Tibial nerve (tissue), 4 donors: ENCODE results near the gene BCL6. TPM values are rescaled to one million over a fixed set of nuclear protein-coding genes. Genes with fewer than 3 reads are reported as not detected.
A peak's percentile ranks its signal among the peaks of the same experiment; 100 is the strongest.

Experiments used
- DNase-seq, 2 donors: peaks; one replicate each; pipeline ENCODE4 v3.0.0-alpha.2; 2019; ENCODE audit warnings: low spot score in 2 of 2
- H3K27ac ChIP-seq, 4 donors: fragments of 200-600 bp; sonication (generic) in 3 of 4; one replicate each; pipeline ENCODE4 v1.5.1; 2017 to 2019; ENCODE audit warnings: mild to moderate bottlenecking in 1 of 4
- H3K27me3 ChIP-seq, 2 donors: fragments of 200-600 bp; sonication (generic) in 1 of 2; one replicate each; pipeline versions ENCODE4 v1.5.1 to v1.6.0; 2017 to 2019
- H3K36me3 ChIP-seq, 3 donors: fragments of 200-600 bp; sonication (generic); one replicate each; pipeline ENCODE4 v1.5.1; 2018 to 2019
- H3K4me1 ChIP-seq, 4 donors: fragments of 200-600 bp; sonication (generic) in 3 of 4; one replicate each; pipeline ENCODE4 v1.5.1; 2017 to 2019
- H3K4me3 ChIP-seq, 4 donors: fragments of 200-600 bp; sonication (generic) in 3 of 4; one replicate each; pipeline ENCODE4 v1.5.1; 2017 to 2019; ENCODE audit warnings: mild to moderate bottlenecking in 1 of 4, moderate library complexity in 1 of 4
- H3K9me3 ChIP-seq, 4 donors: fragments of 200-600 bp; sonication (generic) in 3 of 4; one replicate each; pipeline ENCODE4 v1.5.1; 2017 to 2019
- CTCF ChIP-seq, 5 experiments: fragments of 200-600 bp in 3 of 5; fragments of 450-650 bp in 2 of 5; sonication (generic) in 3 of 5; IDR thresholded peaks; one replicate each; pipeline ENCODE4 v1.5.1; 2016 to 2019; ENCODE audit warnings: antibody characterized with exemption in 5 of 5, mild to moderate bottlenecking in 3 of 5, moderate library complexity in 2 of 5
- EP300 ChIP-seq, 2 donors: sonication (generic); formaldehyde crosslinking; IDR thresholded peaks; one replicate each; pipeline ENCODE4 v1.6.1; 2017; ENCODE audit warnings: antibody characterized with exemption in 2 of 2, mild to moderate bottlenecking in 1 of 2
- POLR2A ChIP-seq, 2 donors: fragments of 450-650 bp; IDR thresholded peaks; one replicate each; pipeline ENCODE4 v1.6.1; 2017; ENCODE audit warnings: antibody characterized with exemption in 2 of 2, mild to moderate bottlenecking in 2 of 2, moderate library complexity in 2 of 2
- WGBS, 2 donors: methylation state at CpG; one replicate each; pipeline ENCODE4 v1.1.5; 2018; 5-methylcytosine and 5-hydroxymethylcytosine counted together
- total RNA-seq, 4 donors: library from RNA; depleted of rRNA; stranded (reverse); fragments of >200 nt; gene quantifications; one replicate each; pipeline ENCODE4 v1.1.0, GENCODE V29; 2016

The BCL6 gene
- total RNA-seq, 4 donors from 2014 or later, result 272 to 500 (median 305) TPM

DNA sequence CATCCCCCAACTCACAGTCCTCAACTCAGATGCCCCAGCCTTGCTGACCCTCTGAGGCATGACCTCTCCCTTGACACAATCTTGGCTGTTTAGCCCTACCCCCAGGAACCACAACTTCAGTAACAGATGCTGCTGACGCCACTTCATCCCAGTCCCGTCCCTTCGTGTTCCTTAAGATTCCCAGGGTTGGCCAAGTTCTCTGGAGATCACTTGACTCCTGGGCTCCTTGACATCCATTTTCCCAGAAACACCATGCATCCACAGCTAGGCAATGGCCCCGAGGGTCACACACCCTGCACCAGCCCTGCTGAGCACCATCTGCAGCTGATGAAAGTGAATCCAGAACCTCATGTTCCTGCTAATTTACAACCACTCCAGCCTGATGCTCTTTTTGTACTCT is 49.8 kb downstream of the BCL6 start:
- 67 to 72% methylated on average over 4 of the region's 4 CpGs for WGBS, 2 donors
- no peak overlapping the region for H3K4me3 ChIP-seq

DNA sequence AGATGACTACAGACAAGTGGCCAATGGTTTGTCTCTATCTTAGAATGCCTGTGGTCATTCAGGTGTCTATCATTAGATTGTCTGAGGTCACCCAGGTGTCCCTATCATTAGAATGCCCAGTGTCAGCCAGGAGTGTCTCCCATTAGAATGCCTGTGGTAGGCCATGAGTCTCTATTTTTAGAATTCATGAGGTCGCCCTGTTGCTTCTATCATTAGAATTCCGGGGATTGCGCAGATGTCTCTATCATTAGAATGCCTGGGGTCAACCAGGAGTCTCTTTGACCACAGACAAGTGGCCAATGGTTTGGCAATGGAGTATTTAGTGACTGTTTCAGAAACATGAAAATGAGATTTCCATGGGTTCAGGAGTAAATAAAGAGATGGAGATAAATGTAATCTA is 50.5 kb downstream of the BCL6 start:
- no peak overlapping the region for H3K4me3 ChIP-seq
- H3K4me1 ChIP-seq, result no peaks in the 10 kb centered on the region
- H3K27me3 ChIP-seq, result no peaks in the 10 kb centered on the region
- no peak for DNase-seq
- H3K27ac ChIP-seq, result no peak overlapping the region
- 73 to 81% methylated on average over 3 of the region's 3 CpGs for WGBS, 2 donors
- no peak for TF ChIP-seq CTCF (IDR thresholded peaks at IDR 0.05)
- TF ChIP-seq EP300 (IDR thresholded peaks at IDR 0.05), result no peak
- no peak for TF ChIP-seq POLR2A (IDR thresholded peaks at IDR 0.05)
- H3K36me3 ChIP-seq, result no peaks in the 10 kb centered on the region
- no peaks in the 10 kb centered on the region for H3K9me3 ChIP-seq

More for the DNA sequence above, 49.8 kb downstream of the BCL6 start:
- TF ChIP-seq CTCF (IDR thresholded peaks at IDR 0.05) (no peak), POLR2A (IDR thresholded peaks at IDR 0.05) (no peak), EP300 (IDR thresholded peaks at IDR 0.05) (peak in 1 of 2 donors; percentile 7)
- Histone ChIP-seq H3K27me3 (no peaks in the 10 kb centered on the region), H3K4me1 (no peaks in the 10 kb centered on the region), H3K36me3 (no peaks in the 10 kb centered on the region), H3K27ac (no peak overlapping the region), H3K9me3 (no peaks in the 10 kb centered on the region)
- no peak for DNase-seq

- DNase-seq, result no peak
- Histone ChIP-seq H3K36me3 (no peaks in the 10 kb centered on the region), H3K9me3 (no peaks in the 10 kb centered on the region), H3K4me3 (no peak overlapping the region), H3K27ac (no peak overlapping the region), H3K4me1 (no peaks in the 10 kb centered on the region), H3K27me3 (no peaks in the 10 kb centered on the region)
- 94 to 100% methylated on average over 1 of the region's 1 CpG for WGBS, 2 donors
- TF ChIP-seq CTCF (IDR thresholded peaks at IDR 0.05), result no peak
- no peak for TF ChIP-seq POLR2A (IDR thresholded peaks at IDR 0.05)
- TF ChIP-seq EP300 (IDR thresholded peaks at IDR 0.05), result no peak
Measured at GRCh38 chr3:187693431-187693830, 51.8 kb downstream of the BCL6 start.

DNA sequence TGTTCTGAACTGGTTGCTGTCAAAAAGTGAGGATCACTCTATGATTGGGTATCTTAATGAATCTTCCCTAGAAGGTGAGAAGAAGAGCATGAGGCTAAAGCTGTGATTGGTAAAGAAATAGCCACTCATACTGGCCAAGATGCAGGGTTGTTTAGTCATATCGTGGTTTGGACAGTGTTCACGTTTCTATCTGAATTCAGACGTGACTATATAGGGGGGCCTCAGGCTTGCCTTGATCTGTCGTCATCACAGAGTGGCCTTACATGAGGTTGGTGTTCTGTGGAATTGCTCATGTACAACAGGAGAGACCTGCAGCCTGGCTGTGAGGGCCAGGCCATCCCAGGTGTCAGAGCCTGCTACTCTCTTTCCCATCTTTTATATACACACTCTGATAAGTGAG is 55.3 kb downstream of the BCL6 start:
- no peaks in the 10 kb centered on the region for H3K4me1 ChIP-seq
- TF ChIP-seq EP300 (IDR thresholded peaks at IDR 0.05) (no peak), POLR2A (IDR thresholded peaks at IDR 0.05) (no peak), CTCF (IDR thresholded peaks at IDR 0.05) (no peak)
- no peak for DNase-seq

GRCh38 chr3:187686621-187687273 is 58.5 kb downstream of the BCL6 start:
- Histone ChIP-seq H3K4me3 (no peak overlapping the region), H3K27ac (no peak overlapping the region), H3K27me3 (no peaks in the 10 kb centered on the region), H3K36me3 (no peaks in the 10 kb centered on the region), H3K4me1 (no peaks in the 10 kb centered on the region), H3K9me3 (peaks cover 0 to 26% (median 0%) of the 10 kb centered on the region in 4 donors)
- TF ChIP-seq CTCF (IDR thresholded peaks at IDR 0.05) (no peak), POLR2A (IDR thresholded peaks at IDR 0.05) (no peak), EP300 (IDR thresholded peaks at IDR 0.05) (no peak)
- 91% methylated on average over 5 of the region's 5 CpGs for WGBS, 2 donors
- no peak for DNase-seq

More for the DNA sequence above, 55.3 kb downstream of the BCL6 start:
- Histone ChIP-seq H3K9me3 (peaks cover 0 to 20% (median 0%) of the 10 kb centered on the region in 4 donors), H3K27me3 (no peaks in the 10 kb centered on the region), H3K27ac (no peak overlapping the region), H3K4me3 (no peak overlapping the region), H3K36me3 (no peaks in the 10 kb centered on the region)
- WGBS, 2 donors, result 80 to 82% methylated on average over 4 of the region's 4 CpGs
